Calu3 (cell line): ENCODE measurements around the gene DLL3. TPM values are rescaled to one million over a fixed set of nuclear protein-coding genes. Genes with fewer than 3 reads are reported as not detected.
"Not testable (repeated sequence)": the region's sequence is repeated elsewhere in the genome, so short reads cannot be mapped to it uniquely, and the experiment has no call there.

Source experiments
- BruUV-seq: library from RNA; stranded (reverse); fragments of 400-500 nt; replicated peaks from 2 replicates; lab custom pipeline; 2021; lab: Mats Ljungman, UMichigan
- CTCF ChIA-PET: fragments of 300-600 bp; sonication (Branson Sonifier 250); formaldehyde crosslinking; loops from one replicate; lab custom pipeline; 2022; ENCODE audit warnings: antibody characterized with exemption; lab: Charles Lee
- DNase-seq: peaks from one replicate; pipeline ENCODE4 v3.0.0; 2022
- H3K27ac Mint-ChIP-seq: one replicate; pipeline ENCODE4 v1.8.0; 2022; ENCODE audit warnings: mixed read lengths; ENCODE audit not compliant: unreplicated experiment
- H3K27me3 Mint-ChIP-seq: one replicate; pipeline ENCODE4 v1.8.0; 2022; ENCODE audit warnings: mixed read lengths; ENCODE audit not compliant: unreplicated experiment
- H3K36me3 Mint-ChIP-seq: one replicate; pipeline ENCODE4 v1.8.0; 2022; ENCODE audit warnings: mild to moderate bottlenecking, moderate library complexity, mixed read lengths; ENCODE audit not compliant: insufficient read depth, unreplicated experiment
- H3K4me1 Mint-ChIP-seq: one replicate; pipeline ENCODE4 v1.8.0; 2022; ENCODE audit warnings: mild to moderate bottlenecking, low read depth, mixed read lengths; ENCODE audit not compliant: unreplicated experiment
- H3K4me3 Mint-ChIP-seq: one replicate; pipeline ENCODE4 v1.8.0; 2022; ENCODE audit warnings: mild to moderate bottlenecking, low read depth, moderate library complexity, mixed read lengths; ENCODE audit not compliant: unreplicated experiment
- H3K9me3 Mint-ChIP-seq: one replicate; pipeline ENCODE4 v1.8.0; 2022; ENCODE audit warnings: low read depth, mixed read lengths; ENCODE audit not compliant: unreplicated experiment
- intact Hi-C: fragments of 100-400 bp; cut with micrococcal nuclease; formaldehyde crosslinking; loops from one replicate; pipeline ENCODE4 v1.10.0; 2022; ENCODE audit not compliant: unreplicated experiment
- total RNA-seq: library from RNA; stranded (reverse); gene quantifications from 2 replicates; pipeline ENCODE4 v1.2.3, GENCODE V29; 2022
- TF ChIP-seq, protein P1 (sequence below): fragments of 200-600 bp; IDR thresholded peaks from one replicate; pipeline ENCODE4 v1.8.0; 2022; ENCODE audit warnings: antibody characterized with exemption; ENCODE audit not compliant: unreplicated experiment

Gene DLL3
- total RNA-seq, 1 experiment from 2014 or later, result 0.19 TPM

DNA sequence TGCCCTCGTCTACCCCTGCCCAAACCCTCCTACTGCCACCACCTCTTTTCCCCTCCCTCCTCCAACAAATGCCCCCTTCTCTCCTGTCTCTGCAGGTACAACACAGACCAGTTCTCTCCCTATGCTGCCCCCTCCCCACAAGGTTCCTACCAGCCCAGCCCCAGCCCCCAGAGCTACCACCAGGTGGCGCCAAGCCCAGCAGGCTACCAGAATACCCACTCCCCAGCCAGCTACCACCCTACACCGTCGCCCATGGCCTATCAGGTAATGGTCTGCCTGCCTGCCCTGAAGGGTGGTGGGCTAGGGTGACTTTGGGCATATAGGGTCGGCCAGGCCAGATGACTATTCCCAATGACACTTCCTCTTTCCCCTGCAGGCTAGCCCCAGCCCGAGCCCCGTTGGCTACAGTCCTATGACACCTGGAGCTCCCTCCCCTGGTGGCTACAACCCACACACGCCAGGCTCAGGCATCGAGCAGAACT lies 24.6 kb upstream of the DLL3 start:
- Mint-ChIP-seq H3K4me1 (no peaks in the 10 kb centered on the region), H3K9me3 (no peaks in the 10 kb centered on the region), H3K4me3 (no peak overlapping the region), H3K27me3 (no peaks in the 10 kb centered on the region), H3K36me3 (peaks cover 67% of the 10 kb centered on the region), H3K27ac (peak overlapping the region; percentile 39)
- BruUV-seq, result no TSS peak
- CTCF ChIA-PET, result interaction anchor here (0.6 to 2.4 kb wide), 7 partner anchors 11 to 198 kb away, joined by 3 to 21 read pairs (median 4); partner anchors contain the start of gene EID2B
- intact Hi-C loops, result loop anchor here (2.0 kb wide), 1 partner anchor 59 kb away; the partner anchor contains the start of gene EID2B
- DNase-seq, result peak; percentile 80
- TF ChIP-seq, protein P1, sequence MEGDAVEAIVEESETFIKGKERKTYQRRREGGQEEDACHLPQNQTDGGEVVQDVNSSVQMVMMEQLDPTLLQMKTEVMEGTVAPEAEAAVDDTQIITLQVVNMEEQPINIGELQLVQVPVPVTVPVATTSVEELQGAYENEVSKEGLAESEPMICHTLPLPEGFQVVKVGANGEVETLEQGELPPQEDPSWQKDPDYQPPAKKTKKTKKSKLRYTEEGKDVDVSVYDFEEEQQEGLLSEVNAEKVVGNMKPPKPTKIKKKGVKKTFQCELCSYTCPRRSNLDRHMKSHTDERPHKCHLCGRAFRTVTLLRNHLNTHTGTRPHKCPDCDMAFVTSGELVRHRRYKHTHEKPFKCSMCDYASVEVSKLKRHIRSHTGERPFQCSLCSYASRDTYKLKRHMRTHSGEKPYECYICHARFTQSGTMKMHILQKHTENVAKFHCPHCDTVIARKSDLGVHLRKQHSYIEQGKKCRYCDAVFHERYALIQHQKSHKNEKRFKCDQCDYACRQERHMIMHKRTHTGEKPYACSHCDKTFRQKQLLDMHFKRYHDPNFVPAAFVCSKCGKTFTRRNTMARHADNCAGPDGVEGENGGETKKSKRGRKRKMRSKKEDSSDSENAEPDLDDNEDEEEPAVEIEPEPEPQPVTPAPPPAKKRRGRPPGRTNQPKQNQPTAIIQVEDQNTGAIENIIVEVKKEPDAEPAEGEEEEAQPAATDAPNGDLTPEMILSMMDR, result peak; percentile 94

- no peak overlapping the region for H3K4me3 Mint-ChIP-seq
- DNase-seq, result no peak
- no peaks in the 10 kb centered on the region for H3K27me3 Mint-ChIP-seq
- H3K4me1 Mint-ChIP-seq, result peaks cover 14% of the 10 kb centered on the region
- peaks cover 59% of the 10 kb centered on the region for H3K36me3 Mint-ChIP-seq
- H3K27ac Mint-ChIP-seq, result no peak overlapping the region
- BruUV-seq, result no TSS peak
- TF ChIP-seq, protein P1, result no peak
- no peaks in the 10 kb centered on the region for H3K9me3 Mint-ChIP-seq
- intact Hi-C loops, result loop anchor here (2.0 kb wide), 1 partner anchor 57 kb away; the partner anchor contains the start of gene EID2B
- CTCF ChIA-PET, result interaction anchor here (1.1 to 2.4 kb wide), 2 partner anchors 58 to 84 kb away, joined by 4 to 21 read pairs; partner anchors contain the start of genes EID2B and MED29
Measured at GRCh38 chr19:39475748-39476147, 23.0 kb upstream of the DLL3 start.

GRCh38 chr19:39479319-39479801 lies 19.4 kb upstream of the DLL3 start:
- Mint-ChIP-seq H3K4me1 (peaks cover 26% of the 10 kb centered on the region), H3K4me3 (peak overlapping the region; percentile 99), H3K36me3 (peaks cover 64% of the 10 kb centered on the region)
- H3K9me3 Mint-ChIP-seq, H3K27ac Mint-ChIP-seq, BruUV-seq, H3K27me3 Mint-ChIP-seq, DNase-seq, CTCF ChIA-PET, intact Hi-C loops: not testable (repeated sequence)

DNA sequence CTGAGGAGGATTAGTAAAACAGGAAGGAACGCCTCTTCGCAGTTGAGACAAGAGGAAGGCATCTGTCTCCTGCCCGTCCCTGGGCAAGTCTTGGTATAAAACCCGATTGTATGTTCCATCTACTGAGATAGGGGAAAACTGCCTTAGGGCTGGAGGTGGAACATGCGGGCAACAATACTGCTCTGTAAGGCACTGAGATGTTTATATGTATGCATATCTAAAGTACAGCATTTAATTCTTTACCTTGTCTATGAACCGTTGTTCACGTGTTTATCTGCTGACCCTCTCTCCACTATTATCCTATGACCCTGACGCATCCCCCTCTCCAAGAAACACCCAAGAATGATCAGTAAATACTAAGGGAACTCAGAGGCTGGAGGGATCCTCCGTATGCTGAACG lies 18.8 kb upstream of the DLL3 start:
- intact Hi-C loops, result no loop called here
- Mint-ChIP-seq H3K4me3 (peak overlapping the region; percentile 99), H3K36me3 (peaks cover 58% of the 10 kb centered on the region)

More for the DNA sequence above, 18.8 kb upstream of the DLL3 start:
- H3K4me1 Mint-ChIP-seq, result peaks cover 26% of the 10 kb centered on the region
- CTCF ChIA-PET, result interaction anchor here (0.8 to 1.1 kb wide), 2 partner anchors 27 to 53 kb away, joined by 4 read pairs; partner anchors contain the start of gene EID2B
- H3K9me3 Mint-ChIP-seq, result no peaks in the 10 kb centered on the region
- TF ChIP-seq, protein P1, result no peak
- no peaks in the 10 kb centered on the region for H3K27me3 Mint-ChIP-seq
- no TSS peak for BruUV-seq
- H3K27ac Mint-ChIP-seq, result peak overlapping the region; percentile 77
- DNase-seq, result no peak
